HepG2 (cell line): ENCODE measurements around the gene VPS11. TPM values are rescaled to one million over a fixed set of nuclear protein-coding genes. Genes with fewer than 3 reads are reported as not detected.

Experiments
- CBX1 ChIP-seq: IDR thresholded peaks from one replicate; pipeline ENCODE4 v1.6.1; 2016; ENCODE audit warnings: antibody characterized with exemption, low read depth
- ELF1 ChIP-seq: sonication (generic); formaldehyde crosslinking; IDR thresholded peaks from 2 replicates; pipeline ENCODE4 v1.4.0; 2020; ENCODE audit warnings: missing genetic modification reagents
- ETV5 ChIP-seq: IDR thresholded peaks from 2 replicates; pipeline ENCODE4 v1.6.1; 2018; ENCODE audit warnings: missing biosample characterization, missing genetic modification reagents, inconsistent platforms, borderline replicate concordance
- MAX ChIP-seq: IDR thresholded peaks from 2 replicates; pipeline ENCODE4 v1.6.1; 2012; ENCODE audit warnings: inconsistent platforms
- MAZ ChIP-seq, 2 experiments: sonication (generic) in 1 of 2; formaldehyde crosslinking in 1 of 2; IDR thresholded peaks; 2 replicates each; pipeline versions ENCODE4 v1.5.0 to v1.6.1; 2012 to 2020; ENCODE audit warnings: low read depth in 2 of 2, mild to moderate bottlenecking in 2 of 2, borderline replicate concordance in 1 of 2, improper control_type of control experiment in 1 of 2, low read length in 1 of 2, missing genetic modification reagents in 1 of 2, moderate library complexity in 1 of 2
- PAX8 ChIP-seq: sonication (generic); formaldehyde crosslinking; IDR thresholded peaks from 2 replicates; pipeline ENCODE4 v1.8.0; 2022; ENCODE audit warnings: mild to moderate bottlenecking, missing genetic modification reagents, borderline replicate concordance
- PITX1 ChIP-seq: sonication (generic); formaldehyde crosslinking; IDR thresholded peaks from 2 replicates; pipeline ENCODE4 v1.5.1; 2020; ENCODE audit warnings: mild to moderate bottlenecking, missing genetic modification reagents
- SRSF1 ChIP-seq: fragments of 200-400 bp; formaldehyde crosslinking; optimal IDR thresholded peaks from 2 replicates; pipeline ENCODE3; 2017; ENCODE audit warnings: mild to moderate bottlenecking, low read depth, low read length, moderate library complexity
- TP53 ChIP-seq: sonication (generic); formaldehyde crosslinking; conservative IDR thresholded peaks from 2 replicates; pipeline ENCODE4 v1.4.0; 2020; ENCODE audit warnings: missing genetic modification reagents
- ZBTB7B ChIP-seq: sonication (generic); formaldehyde crosslinking; IDR thresholded peaks from 2 replicates; pipeline ENCODE4 v1.4.0; 2020; ENCODE audit warnings: missing genetic modification reagents
- ZNF180 ChIP-seq: sonication (generic); formaldehyde crosslinking; IDR thresholded peaks from 2 replicates; pipeline ENCODE4 v1.4.0; 2020; ENCODE audit warnings: low read depth, missing genetic modification reagents, borderline replicate concordance
- ZNF337 ChIP-seq: sonication (generic); formaldehyde crosslinking; IDR thresholded peaks from 2 replicates; pipeline ENCODE4 v1.5.1; 2020; ENCODE audit warnings: missing genetic modification reagents, low read depth, mild to moderate bottlenecking, borderline replicate concordance
- ZNF362 ChIP-seq: sonication (generic); formaldehyde crosslinking; IDR thresholded peaks from 2 replicates; pipeline ENCODE4 v1.4.0; 2020; ENCODE audit warnings: missing genetic modification reagents, mild to moderate bottlenecking, borderline replicate concordance
- ZNF550 ChIP-seq: sonication (generic); formaldehyde crosslinking; IDR thresholded peaks from 2 replicates; pipeline ENCODE4 v1.4.0; 2020; ENCODE audit warnings: mild to moderate bottlenecking, missing genetic modification reagents, borderline replicate concordance
- polyA plus RNA-seq, 8 experiments: library from polyadenylated mRNA; depleted of rRNA in 3 of 8; stranded (reverse) in 7 of 8; unstranded in 1 of 8; fragments of >200 nt; fragmentation: Illumina TruSeq in 4 of 8; extraction: Trizol in 4 of 8; gene quantifications; 2 replicates each; pipeline versions ENCODE4 v1.2.1 to v1.2.3, GENCODE V29; 2011 to 2016; ENCODE audit warnings: low read depth in 4 of 8, missing spikeins in 1 of 8, mixed read lengths in 1 of 8; ENCODE audit not compliant: insufficient read depth in 1 of 8
- total RNA-seq, 5 experiments: library from RNA; depleted of rRNA; stranded (reverse); fragments of >200 nt; fragmentation: Illumina TruSeq; extraction: Trizol; gene quantifications; 2 replicates each; pipeline ENCODE4 v1.2.3, GENCODE V29; 2016; ENCODE audit warnings: low read depth in 1 of 5
- TF ChIP-seq, protein P1 (sequence below), 2 experiments: sonication (generic) in 1 of 2; formaldehyde crosslinking in 1 of 2; IDR thresholded peaks; 2 replicates each; pipeline versions ENCODE4 v1.6.1 to v1.9.0; 2014 to 2022; ENCODE audit warnings: antibody characterized with exemption in 1 of 2, borderline replicate concordance in 1 of 2, inconsistent platforms in 1 of 2, low read depth in 1 of 2, missing genetic modification reagents in 1 of 2
- TF ChIP-seq, protein P2 (sequence below): sonication (generic); formaldehyde crosslinking; conservative IDR thresholded peaks from 2 replicates; pipeline ENCODE4 v1.5.0; 2020; ENCODE audit warnings: missing genetic modification reagents
- TF ChIP-seq, protein P3 (sequence below): sonication (generic); formaldehyde crosslinking; IDR thresholded peaks from 2 replicates; pipeline ENCODE4 v1.9.0; 2022; ENCODE audit warnings: missing genetic modification reagents, mild to moderate bottlenecking, borderline replicate concordance

VPS11 gene
- total and polyA plus RNA-seq, 2 of the 13 experiments (the other 11 are each of a cell fraction or from before 2014, with no cell fraction given): 13.7 to 21.6 TPM

DNA sequence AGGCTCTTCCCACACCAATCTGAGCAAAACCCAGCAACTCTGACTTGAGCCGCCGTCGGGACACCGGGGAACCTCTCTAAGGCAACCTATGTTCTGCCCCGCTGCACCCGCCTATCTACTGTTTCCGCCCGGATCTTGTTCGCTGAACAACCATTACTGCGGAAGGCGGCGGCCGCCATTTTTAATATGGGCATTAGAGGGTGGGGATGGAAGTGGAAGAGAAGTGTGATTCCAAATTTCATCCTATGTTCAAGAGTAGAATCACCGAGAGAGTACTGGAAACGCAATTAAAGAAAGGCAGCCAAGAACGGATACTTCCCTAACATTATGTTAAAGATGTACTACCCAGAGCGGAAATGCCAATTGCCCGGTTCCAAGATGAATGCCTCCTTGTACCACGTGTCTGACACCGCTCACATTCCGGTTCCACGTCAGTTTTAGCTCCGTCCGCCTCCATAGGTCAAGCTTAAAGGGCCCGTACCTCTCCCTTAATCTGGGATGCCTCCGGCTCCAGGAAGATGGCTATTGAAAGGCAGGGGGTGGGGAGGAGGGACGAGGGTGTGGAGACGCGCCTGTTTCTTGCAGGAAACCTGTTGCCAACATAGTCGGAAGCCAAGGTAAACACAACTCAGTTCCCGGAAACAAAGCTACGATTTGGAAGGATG is 34.3 kb downstream of the VPS11 start, which contains the start of gene DPAGT1 (continued):
- TF ChIP-seq ZNF362 (0 out of 2 replicates have a peak, but pooled peaks have one; percentile 12), ELF1 (CRISPR knock-in tag) (no peak; the same call in none of the 2 replicates), CBX1 (no peak), ETV5 (peak; percentile 49), ZNF550 (CRISPR knock-in tag) (no peak), MAX (peak; percentile 97), ZBTB7B (CRISPR knock-in tag) (0 out of 2 replicates have a peak, but pooled peaks have one; percentile 11), SRSF1 (no peak), ZNF180 (CRISPR knock-in tag) (no peak), ZNF337 (CRISPR knock-in tag) (no peak), MAZ (IDR thresholded peaks at IDR 0.05; ENCODE audit: borderline replicate concordance, low read depth, low read length) (0 out of 2 replicates have a peak, but pooled peaks have one; percentile 22), MAZ (CRISPR knock-in tag; IDR thresholded peaks at IDR 0.05; ENCODE audit: low read depth) (no peak), PAX8 (CRISPR knock-in tag) (no peak), PITX1 (CRISPR knock-in tag) (no peak; the same call in 1 of the 2 replicates), TP53 (CRISPR knock-in tag) (no peak)
- TF ChIP-seq, protein P1, sequence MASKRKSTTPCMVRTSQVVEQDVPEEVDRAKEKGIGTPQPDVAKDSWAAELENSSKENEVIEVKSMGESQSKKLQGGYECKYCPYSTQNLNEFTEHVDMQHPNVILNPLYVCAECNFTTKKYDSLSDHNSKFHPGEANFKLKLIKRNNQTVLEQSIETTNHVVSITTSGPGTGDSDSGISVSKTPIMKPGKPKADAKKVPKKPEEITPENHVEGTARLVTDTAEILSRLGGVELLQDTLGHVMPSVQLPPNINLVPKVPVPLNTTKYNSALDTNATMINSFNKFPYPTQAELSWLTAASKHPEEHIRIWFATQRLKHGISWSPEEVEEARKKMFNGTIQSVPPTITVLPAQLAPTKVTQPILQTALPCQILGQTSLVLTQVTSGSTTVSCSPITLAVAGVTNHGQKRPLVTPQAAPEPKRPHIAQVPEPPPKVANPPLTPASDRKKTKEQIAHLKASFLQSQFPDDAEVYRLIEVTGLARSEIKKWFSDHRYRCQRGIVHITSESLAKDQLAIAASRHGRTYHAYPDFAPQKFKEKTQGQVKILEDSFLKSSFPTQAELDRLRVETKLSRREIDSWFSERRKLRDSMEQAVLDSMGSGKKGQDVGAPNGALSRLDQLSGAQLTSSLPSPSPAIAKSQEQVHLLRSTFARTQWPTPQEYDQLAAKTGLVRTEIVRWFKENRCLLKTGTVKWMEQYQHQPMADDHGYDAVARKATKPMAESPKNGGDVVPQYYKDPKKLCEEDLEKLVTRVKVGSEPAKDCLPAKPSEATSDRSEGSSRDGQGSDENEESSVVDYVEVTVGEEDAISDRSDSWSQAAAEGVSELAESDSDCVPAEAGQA (IDR thresholded peaks at IDR 0.05; ENCODE audit: low read depth): peak; percentile 98
- TF ChIP-seq, protein P1 (CRISPR knock-in tag; IDR thresholded peaks at IDR 0.05; ENCODE audit: borderline replicate concordance): no peak
- TF ChIP-seq, protein P2, sequence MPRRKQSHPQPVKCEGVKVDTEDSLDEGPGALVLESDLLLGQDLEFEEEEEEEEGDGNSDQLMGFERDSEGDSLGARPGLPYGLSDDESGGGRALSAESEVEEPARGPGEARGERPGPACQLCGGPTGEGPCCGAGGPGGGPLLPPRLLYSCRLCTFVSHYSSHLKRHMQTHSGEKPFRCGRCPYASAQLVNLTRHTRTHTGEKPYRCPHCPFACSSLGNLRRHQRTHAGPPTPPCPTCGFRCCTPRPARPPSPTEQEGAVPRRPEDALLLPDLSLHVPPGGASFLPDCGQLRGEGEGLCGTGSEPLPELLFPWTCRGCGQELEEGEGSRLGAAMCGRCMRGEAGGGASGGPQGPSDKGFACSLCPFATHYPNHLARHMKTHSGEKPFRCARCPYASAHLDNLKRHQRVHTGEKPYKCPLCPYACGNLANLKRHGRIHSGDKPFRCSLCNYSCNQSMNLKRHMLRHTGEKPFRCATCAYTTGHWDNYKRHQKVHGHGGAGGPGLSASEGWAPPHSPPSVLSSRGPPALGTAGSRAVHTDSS (CRISPR knock-in tag): no peak
- TF ChIP-seq, protein P3, sequence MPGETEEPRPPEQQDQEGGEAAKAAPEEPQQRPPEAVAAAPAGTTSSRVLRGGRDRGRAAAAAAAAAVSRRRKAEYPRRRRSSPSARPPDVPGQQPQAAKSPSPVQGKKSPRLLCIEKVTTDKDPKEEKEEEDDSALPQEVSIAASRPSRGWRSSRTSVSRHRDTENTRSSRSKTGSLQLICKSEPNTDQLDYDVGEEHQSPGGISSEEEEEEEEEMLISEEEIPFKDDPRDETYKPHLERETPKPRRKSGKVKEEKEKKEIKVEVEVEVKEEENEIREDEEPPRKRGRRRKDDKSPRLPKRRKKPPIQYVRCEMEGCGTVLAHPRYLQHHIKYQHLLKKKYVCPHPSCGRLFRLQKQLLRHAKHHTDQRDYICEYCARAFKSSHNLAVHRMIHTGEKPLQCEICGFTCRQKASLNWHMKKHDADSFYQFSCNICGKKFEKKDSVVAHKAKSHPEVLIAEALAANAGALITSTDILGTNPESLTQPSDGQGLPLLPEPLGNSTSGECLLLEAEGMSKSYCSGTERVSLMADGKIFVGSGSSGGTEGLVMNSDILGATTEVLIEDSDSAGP (CRISPR knock-in tag): peak; percentile 100
